Osteocyte (in vitro differentiated cells): Measurements from ENCODE around the gene ACTR5. TPM values are rescaled to one million over a fixed set of nuclear protein-coding genes. Genes with fewer than 3 reads are reported as not detected.

Experiments used
- DNase-seq: peaks from one replicate; pipeline ENCODE4 v3.0.0; 2021; ENCODE audit warnings: mixed read lengths; ENCODE audit not compliant: unreplicated experiment; ENCODE audit errors: extremely low spot score
- H3K27ac Mint-ChIP-seq: one replicate; pipeline ENCODE4 v1.8.0; 2021; ENCODE audit warnings: mild to moderate bottlenecking, mixed read lengths; ENCODE audit not compliant: unreplicated experiment
- H3K27me3 Mint-ChIP-seq: one replicate; pipeline ENCODE4 v1.8.0; 2021; ENCODE audit warnings: mixed read lengths; ENCODE audit not compliant: unreplicated experiment
- H3K36me3 Mint-ChIP-seq: one replicate; pipeline ENCODE4 v1.8.0; 2021; ENCODE audit warnings: mixed read lengths; ENCODE audit not compliant: unreplicated experiment
- H3K4me1 Mint-ChIP-seq: one replicate; pipeline ENCODE4 v1.8.0; 2021; ENCODE audit warnings: mixed read lengths; ENCODE audit not compliant: unreplicated experiment
- H3K4me3 Mint-ChIP-seq: one replicate; pipeline ENCODE4 v1.8.0; 2021; ENCODE audit warnings: mild to moderate bottlenecking, moderate library complexity, mixed read lengths; ENCODE audit not compliant: unreplicated experiment
- H3K9me3 Mint-ChIP-seq: one replicate; pipeline ENCODE4 v1.8.0; 2021; ENCODE audit warnings: mixed read lengths; ENCODE audit not compliant: unreplicated experiment
- CTCF ChIP-seq: fragments of 200-600 bp; sonication (generic); IDR thresholded peaks from 2 replicates; pipeline ENCODE4 v1.5.0; 2021; ENCODE audit warnings: antibody characterized with exemption, mild to moderate bottlenecking, moderate library complexity
- total RNA-seq: library from RNA; stranded (reverse); gene quantifications from 2 replicates; pipeline ENCODE4 v1.2.1, GENCODE V29; 2021

Gene ACTR5
- total RNA-seq, 1 donor from 2014 or later, result 5.8 TPM

GRCh38 chr20:38728911-38729642, 19.2 kb upstream of the ACTR5 start:
- no peak overlapping the region for H3K4me3 Mint-ChIP-seq
- H3K9me3 Mint-ChIP-seq, result no peaks in the 10 kb centered on the region
- DNase-seq, result no peak
- H3K27me3 Mint-ChIP-seq, result peaks cover 91% of the 10 kb centered on the region
- H3K27ac Mint-ChIP-seq, result no peak overlapping the region
- peaks cover 3% of the 10 kb centered on the region for H3K36me3 Mint-ChIP-seq
- H3K4me1 Mint-ChIP-seq, result peaks cover 34% of the 10 kb centered on the region
- no peak for TF ChIP-seq CTCF

- Mint-ChIP-seq H3K4me3 (no peak overlapping the region), H3K27me3 (peaks cover 91% of the 10 kb centered on the region), H3K36me3 (peaks cover 3% of the 10 kb centered on the region), H3K27ac (no peak overlapping the region), H3K9me3 (no peaks in the 10 kb centered on the region), H3K4me1 (peaks cover 31% of the 10 kb centered on the region)
- DNase-seq, result no peak
- TF ChIP-seq CTCF, result no peak
These were observed 18.5 kb upstream of the ACTR5 start for GRCh38 chr20:38729767-38730166.

GRCh38 chr20:38730167-38730988, 17.9 kb upstream of the ACTR5 start:
- Mint-ChIP-seq H3K4me1 (peaks cover 29% of the 10 kb centered on the region), H3K27me3 (peaks cover 93% of the 10 kb centered on the region), H3K4me3 (no peak overlapping the region), H3K9me3 (no peaks in the 10 kb centered on the region), H3K36me3 (peaks cover 3% of the 10 kb centered on the region), H3K27ac (no peak overlapping the region)
- DNase-seq, result no peak
- no peak for TF ChIP-seq CTCF

GRCh38 chr20:38730989-38731737, 17.1 kb upstream of the ACTR5 start:
- DNase-seq, result no peak
- TF ChIP-seq CTCF, result peak; percentile 93
- H3K27ac Mint-ChIP-seq, result no peak overlapping the region
- peak overlapping the region; percentile 45 for H3K4me3 Mint-ChIP-seq
- no peaks in the 10 kb centered on the region for H3K9me3 Mint-ChIP-seq
- H3K36me3 Mint-ChIP-seq, result peaks cover 3% of the 10 kb centered on the region
- peaks cover 28% of the 10 kb centered on the region for H3K4me1 Mint-ChIP-seq
- peaks cover 94% of the 10 kb centered on the region for H3K27me3 Mint-ChIP-seq
